ENCODE data around the gene HOOK2. TPM values are rescaled to one million over a fixed set of nuclear protein-coding genes. Genes with fewer than 3 reads are reported as not detected.
A peak's percentile ranks its signal among the peaks of the same experiment; 100 is the strongest.

HOOK2 gene
- total and polyA plus RNA-seq, 2 donors from 2014 or later, result 41.8 to 58.1 TPM

DNA sequence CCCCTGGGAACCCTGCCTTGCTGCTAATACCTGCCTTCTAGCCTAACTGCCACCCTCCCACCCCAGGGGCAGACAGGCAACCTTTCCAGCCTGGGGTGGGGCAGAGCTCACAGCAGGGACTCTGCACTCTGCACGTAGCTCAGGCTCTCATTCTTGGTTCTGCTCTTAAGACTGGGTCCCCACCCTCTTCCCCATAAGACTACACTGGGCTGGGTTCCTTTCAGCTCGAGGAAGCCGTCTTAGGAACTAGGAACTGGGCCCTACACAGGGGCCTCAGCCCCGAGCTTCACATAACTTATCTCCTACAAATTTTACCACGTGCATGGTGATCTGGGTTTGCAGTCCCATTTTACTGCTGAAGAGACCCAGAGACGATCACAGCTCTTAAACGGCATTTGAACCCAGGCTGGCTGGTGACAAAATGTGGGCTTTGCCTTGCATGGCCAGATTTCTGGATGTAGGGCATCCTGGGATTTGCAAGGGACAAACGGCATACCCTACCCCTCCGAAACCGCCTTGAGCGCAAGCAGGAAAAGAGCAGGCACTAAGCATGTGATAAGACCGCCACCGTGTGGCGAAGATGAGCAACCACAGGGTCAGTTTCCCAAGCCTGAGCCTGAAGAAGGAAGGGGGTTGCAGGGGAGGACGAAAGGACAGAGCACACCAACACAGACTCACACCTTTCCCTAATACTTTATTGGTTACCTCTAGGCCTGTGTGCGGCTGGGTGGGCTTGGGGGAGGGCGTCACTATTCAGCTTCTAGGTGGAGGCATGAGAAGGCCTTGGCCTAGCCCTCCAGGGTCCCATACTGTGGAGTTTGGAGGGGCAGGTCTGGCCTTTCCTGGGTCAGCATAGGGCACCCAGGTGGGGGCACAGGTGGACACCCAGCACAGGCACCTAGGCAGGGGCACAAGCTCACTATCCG, 21.1 kb upstream of the HOOK2 start:
- peak overlapping the region in 2 of 3 donors; percentile 20 to 23 for H3K4me3 ChIP-seq (ENCODE audit: low read length in 3 of 3)
- DNase-seq (peak; percentile 83 to 93 (median 88)), FAIRE-seq (no peak)
- peak overlapping the region in 1 of 2 donors; percentile 43 for H3K27ac ChIP-seq (ENCODE audit: low read depth in 2 of 2, low read length in 2 of 2)
- H3K36me3 ChIP-seq (ENCODE audit: control insufficient read depth in 2 of 3, insufficient read depth in 3 of 3, low read length in 3 of 3), result peaks cover 0 to 10% (median 2%) of the 10 kb centered on the region in 3 donors
- peaks cover 0 to 18% (median 4%) of the 10 kb centered on the region in 3 donors for H3K4me1 ChIP-seq (ENCODE audit: control insufficient read depth in 2 of 3, insufficient read depth in 2 of 3, low read depth in 1 of 3, low read length in 3 of 3)
- H3K9me3 ChIP-seq (ENCODE audit: control insufficient read depth in 2 of 3, insufficient read depth in 1 of 3, low read length in 3 of 3), result no peaks in the 10 kb centered on the region
- TF ChIP-seq, protein P1, sequence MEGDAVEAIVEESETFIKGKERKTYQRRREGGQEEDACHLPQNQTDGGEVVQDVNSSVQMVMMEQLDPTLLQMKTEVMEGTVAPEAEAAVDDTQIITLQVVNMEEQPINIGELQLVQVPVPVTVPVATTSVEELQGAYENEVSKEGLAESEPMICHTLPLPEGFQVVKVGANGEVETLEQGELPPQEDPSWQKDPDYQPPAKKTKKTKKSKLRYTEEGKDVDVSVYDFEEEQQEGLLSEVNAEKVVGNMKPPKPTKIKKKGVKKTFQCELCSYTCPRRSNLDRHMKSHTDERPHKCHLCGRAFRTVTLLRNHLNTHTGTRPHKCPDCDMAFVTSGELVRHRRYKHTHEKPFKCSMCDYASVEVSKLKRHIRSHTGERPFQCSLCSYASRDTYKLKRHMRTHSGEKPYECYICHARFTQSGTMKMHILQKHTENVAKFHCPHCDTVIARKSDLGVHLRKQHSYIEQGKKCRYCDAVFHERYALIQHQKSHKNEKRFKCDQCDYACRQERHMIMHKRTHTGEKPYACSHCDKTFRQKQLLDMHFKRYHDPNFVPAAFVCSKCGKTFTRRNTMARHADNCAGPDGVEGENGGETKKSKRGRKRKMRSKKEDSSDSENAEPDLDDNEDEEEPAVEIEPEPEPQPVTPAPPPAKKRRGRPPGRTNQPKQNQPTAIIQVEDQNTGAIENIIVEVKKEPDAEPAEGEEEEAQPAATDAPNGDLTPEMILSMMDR (IDR thresholded peaks at IDR 0.05; ENCODE audit: borderline replicate concordance, extremely low read depth, insufficient read depth), result peak; percentile 100
- intact Hi-C loops (cut with DNase I), result loop anchor here (10.0 kb wide), 1 partner anchor 122 kb away; no protein-coding TSS in a partner anchor
- no peak overlapping the region for H3K9ac ChIP-seq (ENCODE audit: low read length in 3 of 3)
- H3K27me3 ChIP-seq (ENCODE audit: control insufficient read depth, insufficient read depth, low read length), result no peaks in the 10 kb centered on the region

DNA sequence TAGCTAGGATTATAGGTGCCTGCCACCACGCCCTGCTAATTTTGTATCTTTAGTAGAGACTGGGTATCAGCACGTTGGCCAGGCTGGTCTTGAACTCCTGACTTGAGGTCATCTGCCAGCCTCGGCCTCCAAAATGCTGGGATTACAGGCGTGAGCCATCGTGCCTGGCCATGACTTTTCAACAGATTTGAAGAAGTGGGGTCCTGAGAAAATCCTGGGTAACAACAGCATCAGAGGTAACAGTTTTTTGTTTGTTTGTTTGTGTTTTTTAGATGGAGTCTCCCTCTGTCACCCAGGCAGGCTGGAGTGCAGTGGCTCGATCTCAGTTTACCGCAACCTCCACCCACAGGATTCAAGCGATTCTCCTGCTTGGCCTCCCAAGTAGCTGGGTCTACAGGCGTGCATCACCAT, 19.6 kb upstream of the HOOK2 start:
- Histone ChIP-seq H3K9me3 (ENCODE audit: control insufficient read depth in 2 of 3, insufficient read depth in 1 of 3, low read length in 3 of 3) (no peaks in the 10 kb centered on the region), H3K36me3 (ENCODE audit: control insufficient read depth in 2 of 3, insufficient read depth in 3 of 3, low read length in 3 of 3) (peaks cover 0 to 9% (median 2%) of the 10 kb centered on the region in 3 donors), H3K27me3 (ENCODE audit: control insufficient read depth, insufficient read depth, low read length) (no peaks in the 10 kb centered on the region), H3K4me3 (ENCODE audit: low read length in 3 of 3) (no peak overlapping the region), H3K9ac (ENCODE audit: low read length in 3 of 3) (no peak overlapping the region), H3K4me1 (ENCODE audit: control insufficient read depth in 2 of 3, insufficient read depth in 2 of 3, low read depth in 1 of 3, low read length in 3 of 3) (peaks cover 0 to 14% (median 4%) of the 10 kb centered on the region in 3 donors), H3K27ac (ENCODE audit: low read depth in 2 of 2, low read length in 2 of 2) (no peak overlapping the region)
- intact Hi-C loops (cut with DNase I), result loop anchor here (10.0 kb wide), 1 partner anchor 120 kb away; no protein-coding TSS in a partner anchor
- FAIRE-seq (no peak), DNase-seq (no peak)
- TF ChIP-seq, protein P1 (IDR thresholded peaks at IDR 0.05; ENCODE audit: borderline replicate concordance, extremely low read depth, insufficient read depth), result no peak

DNA sequence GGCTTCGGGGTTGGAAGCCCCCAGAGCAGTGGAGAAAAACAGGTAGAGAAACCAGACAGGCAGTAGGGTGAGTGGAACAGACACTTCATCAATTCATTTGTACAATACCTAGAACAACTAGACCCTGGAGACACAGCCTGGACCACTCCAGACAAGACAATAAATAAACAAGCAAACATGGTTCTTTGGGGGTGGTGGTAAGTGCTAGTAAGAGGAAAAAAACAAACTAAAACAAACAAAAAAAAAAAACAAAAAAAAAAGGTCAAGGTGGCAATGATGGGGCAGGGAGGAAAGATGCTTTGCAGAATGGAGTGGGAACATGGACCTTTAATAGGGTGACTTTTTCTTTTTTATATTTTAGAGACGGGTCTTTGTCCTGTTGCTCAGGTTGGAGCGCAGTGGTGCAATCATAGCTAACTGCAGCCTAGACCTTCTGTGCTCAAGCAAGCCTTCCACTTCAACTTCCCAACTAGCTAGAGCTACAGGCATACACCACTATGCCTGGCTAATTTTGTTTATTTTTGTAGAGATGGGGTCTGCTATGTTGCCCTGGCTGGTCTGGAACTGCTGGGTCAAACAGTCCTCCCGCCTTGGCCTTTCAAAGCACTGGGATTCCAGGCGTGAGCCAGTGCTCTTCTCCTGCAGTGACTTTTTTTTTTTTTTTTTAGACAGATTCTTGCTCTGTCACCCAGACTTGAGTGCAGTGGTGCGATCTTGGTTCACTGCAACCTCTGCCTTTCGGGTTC, 19.0 kb upstream of the HOOK2 start:
- TF ChIP-seq, protein P1 (IDR thresholded peaks at IDR 0.05; ENCODE audit: borderline replicate concordance, extremely low read depth, insufficient read depth), result no peak
- peaks cover 0 to 5% (median 2%) of the 10 kb centered on the region in 3 donors for H3K36me3 ChIP-seq (ENCODE audit: control insufficient read depth in 2 of 3, insufficient read depth in 3 of 3, low read length in 3 of 3)
- H3K27ac ChIP-seq (ENCODE audit: low read depth in 2 of 2, low read length in 2 of 2), result peak overlapping the region; percentile 100
- DNase-seq, result peak in 1 of 5 donors; percentile 25
- peaks cover 0 to 14% (median 4%) of the 10 kb centered on the region in 3 donors for H3K4me1 ChIP-seq (ENCODE audit: control insufficient read depth in 2 of 3, insufficient read depth in 2 of 3, low read depth in 1 of 3, low read length in 3 of 3)
- intact Hi-C loops (cut with DNase I), result loop anchor here (10.0 kb wide), 1 partner anchor 120 kb away; no protein-coding TSS in a partner anchor
- H3K4me3 ChIP-seq (ENCODE audit: low read length in 3 of 3), result peak overlapping the region in 2 of 3 donors; percentile 56 to 97
- H3K27me3 ChIP-seq (ENCODE audit: control insufficient read depth, insufficient read depth, low read length), result no peaks in the 10 kb centered on the region
- no peaks in the 10 kb centered on the region for H3K9me3 ChIP-seq (ENCODE audit: control insufficient read depth in 2 of 3, insufficient read depth in 1 of 3, low read length in 3 of 3)
- peak overlapping the region in 1 of 3 donors; percentile 28 for H3K9ac ChIP-seq (ENCODE audit: low read length in 3 of 3)
- no peak for FAIRE-seq
